HG03575 (cell line): ENCODE results near the gene OMG.
"Not testable (repeated sequence)": the region's sequence is repeated elsewhere in the genome, so short reads cannot be mapped to it uniquely, and the experiment has no call there.

Source experiments
- ATAC-seq: cut with Tn5 transposase; IDR thresholded peaks from one replicate; pipeline ENCODE4 v1.9.1; 2021; ENCODE audit not compliant: unreplicated experiment, insufficient number of reproducible peaks, low FRiP score; ENCODE audit errors: extremely low read depth

Gene OMG, protein sequence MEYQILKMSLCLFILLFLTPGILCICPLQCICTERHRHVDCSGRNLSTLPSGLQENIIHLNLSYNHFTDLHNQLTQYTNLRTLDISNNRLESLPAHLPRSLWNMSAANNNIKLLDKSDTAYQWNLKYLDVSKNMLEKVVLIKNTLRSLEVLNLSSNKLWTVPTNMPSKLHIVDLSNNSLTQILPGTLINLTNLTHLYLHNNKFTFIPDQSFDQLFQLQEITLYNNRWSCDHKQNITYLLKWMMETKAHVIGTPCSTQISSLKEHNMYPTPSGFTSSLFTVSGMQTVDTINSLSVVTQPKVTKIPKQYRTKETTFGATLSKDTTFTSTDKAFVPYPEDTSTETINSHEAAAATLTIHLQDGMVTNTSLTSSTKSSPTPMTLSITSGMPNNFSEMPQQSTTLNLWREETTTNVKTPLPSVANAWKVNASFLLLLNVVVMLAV

DNA sequence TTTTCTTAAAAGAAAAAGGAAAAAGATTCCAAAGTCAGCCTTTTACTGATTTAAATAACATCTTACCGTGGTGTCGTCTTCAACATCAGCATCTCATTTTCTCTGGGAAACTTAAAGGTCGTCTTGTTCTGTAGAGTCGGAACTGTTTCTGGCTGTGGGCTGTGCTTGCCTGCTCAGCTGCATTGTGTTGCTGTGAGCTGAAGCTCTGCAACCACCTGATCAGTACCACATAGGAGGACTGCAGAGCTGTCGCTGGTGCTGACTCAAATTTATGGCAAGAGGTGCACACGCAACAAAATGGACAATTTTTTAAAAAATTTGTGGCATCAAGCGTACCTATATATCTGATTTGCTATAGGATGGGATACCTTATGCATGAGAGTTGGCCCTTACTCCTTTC, at the start of gene OMG:
Gene OMG, minus strand, starts transcription at position 150 of the 400 bp plus-strand sequence. CDS start 908 bp downstream, outside the sequence.
- no peak for ATAC-seq

DNA sequence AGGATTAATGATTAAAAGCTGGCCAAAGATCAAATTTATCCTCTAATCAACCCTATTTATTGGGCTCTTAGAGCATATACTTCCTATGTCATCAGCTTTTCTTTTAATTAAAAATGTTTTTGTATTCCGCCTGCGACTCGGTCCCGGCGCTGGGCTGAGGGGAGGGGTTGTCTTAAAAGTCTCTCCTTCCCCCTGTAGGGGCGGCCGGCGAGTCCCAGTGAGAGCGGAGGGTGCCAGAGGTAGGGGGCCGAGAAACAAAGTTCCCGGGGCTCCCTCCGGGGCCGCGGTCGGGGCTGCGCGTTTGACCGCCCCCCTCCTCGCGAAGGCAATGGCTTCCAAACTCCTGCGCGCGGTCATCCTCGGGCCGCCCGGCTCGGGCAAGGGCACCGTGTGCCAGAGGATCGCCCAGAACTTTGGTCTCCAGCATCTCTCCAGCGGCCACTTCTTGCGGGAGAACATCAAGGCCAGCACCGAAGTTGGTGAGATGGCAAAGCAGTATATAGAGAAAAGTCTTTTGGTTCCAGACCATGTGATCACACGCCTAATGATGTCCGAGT, 48.2 kb upstream of the OMG start:
- ATAC-seq = not testable (repeated sequence)

DNA sequence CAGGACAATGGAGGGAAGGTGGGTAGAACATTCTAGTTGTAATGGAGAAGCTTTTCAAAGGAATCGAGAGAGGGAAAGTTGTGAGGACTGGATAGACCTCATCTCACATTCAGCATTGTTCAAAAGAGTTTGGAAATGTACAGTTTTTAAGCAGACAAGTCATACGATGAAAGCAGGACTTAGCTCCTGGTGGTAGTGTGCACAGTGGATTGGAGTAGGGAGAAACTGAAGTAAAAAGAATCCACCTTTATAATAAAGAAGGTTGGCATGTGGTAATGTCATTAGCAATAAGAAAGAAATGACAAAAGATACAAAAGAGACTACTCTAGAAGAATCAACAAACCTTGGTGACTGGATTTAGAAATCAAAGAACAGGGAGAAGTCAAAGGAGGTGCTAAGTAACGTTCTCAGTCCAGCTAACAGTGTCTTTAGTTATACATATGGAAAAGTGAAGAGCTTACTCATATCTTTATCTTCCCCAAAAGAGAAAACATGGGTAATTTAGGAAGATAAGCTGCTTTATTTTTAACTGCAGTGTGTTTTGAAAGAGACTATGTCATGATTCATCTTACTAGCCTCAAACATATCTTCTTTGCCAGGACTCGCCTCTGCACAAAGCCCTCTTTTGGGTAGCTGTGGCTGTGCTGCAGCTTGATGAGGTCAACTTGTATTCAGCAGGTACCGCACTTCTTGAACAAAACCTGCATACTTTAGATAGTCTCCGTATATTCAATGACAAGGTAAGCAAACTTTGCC, 43.0 kb upstream of the OMG start:
- no peak for ATAC-seq

DNA sequence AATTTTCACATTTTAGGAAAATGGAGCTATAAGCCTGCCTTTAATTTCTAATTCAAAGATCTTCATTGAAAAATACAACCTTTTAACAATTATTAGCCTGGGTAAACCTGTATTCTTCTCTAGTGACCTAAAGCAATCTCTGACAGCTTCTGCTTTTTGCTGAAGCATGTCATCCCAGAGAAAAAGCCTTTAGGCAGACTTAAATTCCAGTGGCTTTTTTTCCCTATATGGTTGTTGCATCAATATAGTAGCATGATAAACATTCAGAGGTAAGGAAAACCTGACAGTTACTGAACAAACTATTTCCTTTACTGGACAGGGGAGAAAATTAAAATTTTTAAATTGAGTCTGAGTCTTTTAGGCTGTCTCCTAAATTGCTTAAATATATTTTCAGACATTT, 32.2 kb upstream of the OMG start:
- ATAC-seq = no peak

DNA sequence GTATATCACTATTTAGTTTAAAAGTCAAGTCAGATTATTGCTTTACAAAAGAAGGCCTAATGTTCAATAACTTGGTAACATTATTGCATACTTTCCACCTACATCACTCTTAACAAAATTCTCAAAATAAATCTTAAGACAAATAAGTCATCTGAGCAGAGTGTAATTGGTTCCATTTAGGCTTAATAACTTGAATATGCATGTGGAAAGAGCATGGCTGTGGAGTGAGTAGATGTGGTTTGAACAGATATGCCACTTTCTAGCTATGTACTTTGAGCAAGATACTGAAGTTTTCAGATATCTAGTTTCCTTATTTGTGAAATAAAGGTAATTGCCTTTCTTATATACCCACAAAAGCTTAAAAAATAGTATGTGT, 31.1 kb upstream of the OMG start:
- no peak for ATAC-seq

DNA sequence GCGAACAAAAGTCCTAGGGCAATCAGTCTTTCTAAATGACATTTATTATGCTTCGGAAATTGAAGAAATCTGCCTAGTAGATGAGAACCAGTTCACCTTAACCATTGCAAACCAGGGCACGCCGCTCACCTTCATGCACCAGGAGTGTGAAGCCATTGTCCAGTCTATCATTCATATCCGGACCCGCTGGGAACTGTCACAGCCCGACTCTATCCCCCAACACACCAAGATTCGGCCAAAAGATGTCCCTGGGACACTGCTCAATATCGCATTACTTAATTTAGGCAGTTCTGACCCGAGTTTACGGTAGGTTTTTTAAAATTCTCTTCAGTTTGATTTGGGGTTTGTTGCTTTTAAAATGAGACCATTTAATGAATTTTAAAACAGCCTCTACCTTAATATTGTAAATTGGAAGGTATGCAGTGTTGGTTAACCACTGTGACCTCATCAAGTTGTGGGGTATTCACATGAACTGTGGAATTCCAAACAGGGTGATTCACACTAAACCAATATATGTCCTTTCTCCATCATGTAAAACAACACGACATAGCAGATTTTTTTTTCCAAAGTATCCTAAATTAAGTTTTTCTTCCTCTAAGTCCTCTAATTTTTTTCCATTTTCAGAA, 30.6 kb upstream of the OMG start:
- ATAC-seq = no peak

DNA sequence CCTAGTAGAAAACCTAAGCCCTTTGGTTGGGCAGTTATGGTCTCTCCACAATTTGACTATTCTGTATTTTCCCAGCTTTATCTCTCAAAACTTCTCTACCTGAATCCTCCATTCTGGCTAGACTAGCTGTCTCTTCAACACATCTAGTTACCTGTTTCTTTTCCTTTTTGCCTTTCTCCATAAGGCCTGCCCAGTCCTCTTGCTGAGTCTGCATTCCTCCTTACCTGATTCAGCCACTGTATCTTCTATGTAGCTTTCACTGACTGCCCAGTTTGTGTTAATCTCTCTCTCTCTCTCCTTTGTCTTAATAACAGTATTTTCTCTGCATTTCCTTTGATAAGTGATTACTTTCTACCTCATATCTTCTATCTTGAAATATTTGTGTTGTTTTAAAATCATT, 26.5 kb upstream of the OMG start:
- no peak for ATAC-seq

DNA sequence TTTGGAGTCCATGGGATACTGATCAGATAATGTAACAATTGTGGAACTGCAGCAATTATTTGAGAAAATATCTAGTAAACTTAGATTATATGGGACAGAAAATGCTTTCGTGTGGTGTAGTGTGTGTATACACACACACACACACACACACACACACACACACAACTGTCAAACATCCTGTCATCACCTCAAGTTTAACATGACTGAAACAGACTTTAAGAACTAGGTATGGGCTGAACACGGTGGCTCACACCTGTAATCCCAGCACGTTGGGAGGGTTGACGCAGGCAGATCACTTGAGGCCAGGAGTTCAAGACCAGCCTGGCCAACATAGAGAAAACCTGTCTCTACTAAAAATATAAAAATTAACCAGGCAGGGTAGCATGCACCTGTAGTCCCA, 24.9 kb upstream of the OMG start:
- no peak for ATAC-seq

DNA sequence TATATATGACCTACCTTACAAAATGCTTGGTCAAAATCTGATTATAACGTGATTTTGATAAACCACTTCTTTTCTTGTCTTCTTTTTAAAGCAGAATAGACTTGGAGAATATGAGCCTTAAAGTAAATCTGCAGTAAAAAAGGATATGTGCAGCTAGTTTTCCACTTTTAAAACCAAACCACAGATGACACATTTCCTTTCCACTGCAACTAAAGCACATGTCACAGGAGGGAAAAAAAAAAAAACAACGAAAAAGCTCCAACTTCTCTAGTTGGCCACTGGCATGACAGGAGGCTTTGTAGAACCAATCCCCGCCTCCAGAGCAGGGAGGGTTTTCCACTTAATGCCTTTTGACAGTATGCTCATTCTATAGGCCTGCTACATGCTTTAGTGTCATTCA, 24.4 kb upstream of the OMG start, which contains the start of gene EVI2A:
Gene EVI2A, minus strand, starts transcription at position 142 of the 400 bp plus-strand sequence. CDS start 2,609 bp downstream, outside the sequence.
- ATAC-seq = no peak

DNA sequence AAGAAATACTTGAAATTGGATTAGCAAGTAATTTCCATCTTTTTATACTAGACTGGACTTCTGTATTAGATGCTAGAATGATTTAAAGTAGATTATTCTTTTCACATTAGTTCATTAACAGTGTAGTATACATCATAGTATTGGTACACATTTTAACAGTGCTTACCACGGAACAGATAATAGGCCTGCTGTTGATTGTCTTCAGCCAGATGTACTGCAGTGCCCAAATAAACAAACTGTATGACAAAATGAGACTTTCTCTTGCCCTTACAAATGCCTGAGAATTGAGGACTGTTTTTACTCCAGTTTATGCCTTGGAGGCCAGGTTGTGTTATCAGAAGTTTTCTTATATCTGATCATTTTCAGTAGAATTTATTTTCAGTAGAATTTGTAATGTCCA, 23.8 kb upstream of the OMG start:
- no peak for ATAC-seq

DNA sequence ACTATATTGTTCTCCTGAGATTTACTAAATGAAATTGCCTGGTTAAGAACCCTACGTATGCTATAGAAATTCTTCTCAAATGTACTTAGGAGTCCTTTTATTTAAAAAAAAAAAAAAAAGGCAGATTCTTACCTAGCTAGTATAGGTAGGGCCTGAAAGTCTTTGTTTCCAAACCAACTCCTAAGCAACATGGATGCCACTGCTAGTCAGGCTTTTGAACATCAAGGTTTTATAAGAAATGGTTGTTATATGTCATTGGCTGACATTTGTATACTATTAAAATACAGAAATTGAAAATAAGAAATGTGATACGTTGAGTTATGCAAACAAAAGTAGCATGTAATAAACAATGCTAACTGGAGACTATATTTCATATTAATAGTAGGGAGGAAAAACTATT, 23.2 kb upstream of the OMG start:
- no peak for ATAC-seq

DNA sequence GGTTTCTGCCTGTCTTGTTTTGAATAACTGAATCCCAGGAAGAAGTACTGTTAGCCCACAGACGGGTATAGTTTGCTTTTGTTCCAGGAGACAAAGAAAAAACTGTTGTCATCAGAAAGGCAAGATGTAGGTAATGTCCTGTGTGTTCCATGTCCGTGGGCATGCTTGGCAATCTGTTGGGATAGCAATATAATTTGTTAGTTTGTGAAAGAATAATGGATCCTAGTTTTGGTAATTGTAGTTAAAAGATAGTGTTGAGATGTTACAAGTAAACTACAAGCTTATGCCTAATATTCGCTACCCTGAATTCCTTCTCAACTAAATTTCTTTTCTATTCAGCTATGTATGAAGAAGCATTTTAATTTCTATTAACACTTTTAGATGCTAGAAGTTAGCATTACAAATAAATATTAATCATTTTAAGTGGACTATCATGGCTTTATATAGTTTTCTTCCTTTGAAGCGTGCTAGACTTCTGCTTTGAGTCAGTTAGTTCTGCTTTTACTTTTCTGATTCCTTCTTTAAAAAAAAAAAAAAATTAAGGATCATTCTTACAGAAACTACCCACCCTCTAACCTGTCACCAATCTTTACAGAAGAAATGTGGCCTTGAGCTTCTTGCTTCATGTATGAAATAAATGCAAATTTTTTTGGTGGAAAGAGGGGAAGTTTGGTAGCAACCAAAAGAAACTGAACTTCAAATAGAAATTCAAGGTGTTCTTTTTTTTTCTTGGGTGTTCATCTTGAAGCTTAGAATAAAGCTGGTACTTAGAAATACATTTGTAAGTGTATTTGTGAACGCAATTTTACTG, 22.0 kb upstream of the OMG start:
- ATAC-seq = no peak

DNA sequence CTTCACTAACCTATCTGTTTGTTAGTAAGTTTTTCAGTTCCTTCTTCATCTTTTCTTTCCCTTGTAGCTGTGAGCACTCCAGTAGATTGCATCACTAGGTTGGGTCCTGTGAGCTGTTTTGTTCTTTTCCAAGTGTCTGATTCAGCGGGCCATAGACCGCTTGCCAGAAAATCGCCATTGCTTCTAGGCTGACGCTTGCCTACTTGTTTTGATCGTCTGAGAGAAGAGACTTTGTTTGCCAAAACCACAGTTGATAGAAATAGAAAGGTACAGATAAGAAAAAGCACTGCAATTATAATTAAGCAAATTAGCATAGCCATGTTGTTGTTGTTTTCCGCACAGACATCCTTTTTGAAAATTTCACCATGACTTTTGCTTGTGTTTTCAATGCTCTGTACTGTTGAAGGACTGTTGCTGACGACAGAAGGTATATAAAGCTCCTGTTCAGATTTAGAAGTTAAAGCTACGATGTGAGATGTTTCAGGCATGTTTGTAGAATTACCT, 21.3 kb upstream of the OMG start:
- no peak for ATAC-seq

DNA sequence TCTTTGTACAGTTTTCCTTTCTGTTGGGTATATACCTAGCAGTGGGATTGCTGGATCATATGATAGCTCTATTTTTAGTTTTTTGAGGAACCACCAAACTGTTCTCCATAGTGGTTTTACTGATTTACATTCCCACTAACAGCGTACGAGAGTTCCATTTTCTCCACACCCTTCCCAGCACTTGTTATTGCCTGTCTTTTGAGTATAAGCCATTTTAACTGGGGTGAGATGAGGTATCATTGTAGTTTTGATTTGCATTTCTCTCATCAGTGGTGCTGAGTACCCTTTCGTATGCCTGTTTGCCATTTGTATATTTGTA, 17.7 kb upstream of the OMG start:
- no peak for ATAC-seq

DNA sequence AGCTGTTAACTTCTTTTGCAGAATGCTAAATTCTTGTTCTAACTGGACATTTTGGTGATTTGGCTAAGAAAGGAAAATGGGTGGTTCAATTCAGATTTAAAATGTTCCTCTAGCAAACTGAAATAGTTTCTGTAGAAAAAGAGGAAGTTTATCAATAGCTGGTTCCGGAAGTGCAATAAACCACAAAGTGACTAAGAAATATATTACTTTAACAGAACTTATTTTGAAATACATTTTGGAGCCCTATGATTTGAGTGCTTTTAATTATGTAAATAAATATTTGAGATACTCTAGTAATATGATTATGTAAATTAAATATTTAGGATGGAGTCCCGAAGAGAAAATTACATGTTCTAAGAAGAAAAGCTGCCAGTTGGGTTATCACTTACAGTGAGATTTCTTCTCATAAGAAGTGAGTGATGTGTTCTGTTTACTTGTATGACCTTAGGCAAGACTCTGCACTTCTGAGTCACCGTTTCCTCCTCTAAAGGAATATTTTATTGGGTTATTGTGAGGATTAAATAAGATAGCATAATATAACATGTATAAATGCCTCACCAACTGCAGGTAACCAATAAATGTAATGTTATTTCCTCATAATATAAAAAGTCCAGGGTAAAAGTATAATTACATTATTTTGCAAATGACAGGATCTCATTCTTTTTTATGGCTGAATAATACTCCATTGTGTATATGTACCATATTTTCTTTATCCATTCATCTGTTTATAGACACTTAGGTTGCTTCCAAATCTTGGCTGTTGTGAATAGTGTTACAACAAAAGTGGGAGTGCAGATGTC, 17.1 kb upstream of the OMG start, which contains the start of gene EVI2B:
Gene EVI2B, minus strand, starts transcription at position 73 of the 800 bp plus-strand sequence. CDS start 8,445 bp downstream, outside the sequence.
- ATAC-seq = no peak

DNA sequence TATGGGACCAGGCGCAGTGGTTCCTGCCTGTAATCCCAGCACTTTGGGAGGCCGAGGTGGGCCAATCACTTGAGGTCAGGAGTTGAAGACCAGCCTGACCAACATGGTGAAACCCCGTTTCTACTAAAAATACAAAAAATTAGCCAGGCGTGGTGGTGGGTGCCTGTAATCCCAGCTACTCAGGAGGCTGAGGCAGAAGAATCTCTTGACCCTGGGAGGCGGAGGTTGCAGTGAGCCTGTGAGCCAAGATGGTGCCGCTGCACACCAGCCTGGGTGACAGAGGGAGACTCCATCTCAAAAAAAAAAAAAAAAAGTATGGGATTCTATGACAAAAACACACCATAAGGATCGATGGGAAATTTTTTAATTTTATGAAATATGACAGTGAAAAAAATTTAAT, 15.2 kb upstream of the OMG start:
- ATAC-seq = not testable (repeated sequence)

DNA sequence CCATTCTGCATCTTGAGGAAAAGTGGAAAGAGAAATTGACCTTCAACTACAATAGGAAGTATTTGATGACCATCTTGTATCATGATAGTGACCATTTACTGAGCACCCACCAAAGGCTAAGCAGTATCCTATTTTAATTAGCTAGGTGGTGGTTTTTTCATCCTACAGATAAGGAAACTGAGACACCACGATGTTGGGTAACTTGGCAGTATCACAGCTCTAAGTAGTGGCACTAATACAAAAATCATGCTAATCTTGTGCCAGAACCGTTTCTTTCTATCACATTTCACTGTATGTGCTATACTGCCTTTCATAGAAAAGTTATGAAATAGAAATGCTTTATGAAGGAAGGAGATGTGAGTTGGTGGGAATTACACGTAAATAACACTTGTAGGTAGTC, 14.5 kb upstream of the OMG start:
- ATAC-seq = no peak

DNA sequence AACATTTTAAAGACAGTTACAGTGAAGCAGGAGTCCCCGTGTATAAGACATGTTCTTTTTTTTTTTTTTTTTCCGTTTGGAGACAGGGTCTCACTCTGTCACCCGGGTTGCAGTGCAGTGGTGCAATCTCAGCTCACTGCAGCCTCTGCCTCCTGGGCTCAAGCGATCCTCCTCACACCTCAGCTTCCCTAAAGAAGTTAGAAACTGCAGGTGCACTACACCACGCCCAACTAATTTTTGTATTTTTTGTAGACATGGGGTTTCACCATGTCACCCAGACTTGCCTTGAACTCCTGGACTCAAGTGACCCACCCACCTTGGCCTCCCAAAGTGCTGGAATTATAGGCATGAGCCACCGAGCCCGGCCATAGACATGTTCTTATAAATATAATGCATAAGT, 13.8 kb upstream of the OMG start:
- no peak for ATAC-seq
